Activated CD8-positive, alpha-beta memory T cell treated with anti-CD3 and anti-CD28 coated beads, Interleukin-2, amount 50 U/mL, for 24 hours (primary cell): ENCODE data around the gene TMEM100.
A peak's percentile ranks its signal among the peaks of the same experiment; 100 is the strongest.

ENCODE experiments used
- DNase-seq: peaks from one replicate; pipeline ENCODE4 v3.0.0-alpha.2; 2020; ENCODE audit errors: extremely low read depth

The TMEM100 gene

DNA sequence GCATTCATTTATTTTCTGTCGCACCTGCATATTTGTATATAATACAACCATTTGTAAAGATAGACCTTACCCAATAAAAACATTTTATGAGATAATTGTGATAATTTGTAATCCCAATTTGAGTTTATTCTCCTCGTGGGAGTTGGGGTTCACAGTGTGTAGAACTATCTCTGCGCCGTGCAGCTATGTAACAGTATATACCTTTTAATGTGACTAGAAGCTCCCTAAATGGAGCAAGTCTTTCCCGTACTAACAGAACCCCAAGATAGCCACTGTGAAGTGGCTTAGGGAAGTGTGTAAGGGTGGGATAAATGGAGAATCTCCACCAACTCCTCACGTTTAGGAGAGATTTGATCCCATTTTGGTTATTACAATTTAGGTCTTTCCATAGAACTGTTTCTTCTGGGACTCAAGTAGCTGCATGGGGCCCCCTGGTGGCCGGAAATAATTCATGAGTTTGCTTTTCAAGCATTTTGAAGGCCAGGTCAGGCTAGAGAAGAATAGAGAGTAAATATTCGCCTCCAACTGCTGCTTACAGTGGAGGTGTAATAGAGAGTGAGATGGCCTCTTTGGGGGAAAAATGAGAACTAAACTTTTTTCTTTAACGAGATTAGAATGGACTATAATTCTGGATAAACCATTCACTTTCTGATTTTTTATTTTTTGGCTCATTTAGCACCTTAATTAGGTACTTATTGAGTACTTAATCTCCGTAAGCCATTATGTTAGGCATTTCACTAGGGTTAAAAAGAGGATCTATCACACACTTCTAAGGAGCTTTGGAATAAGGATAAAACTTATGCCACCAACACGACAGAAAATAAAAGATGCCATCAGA, 4.5 kb downstream of the TMEM100 start:
- DNase-seq = peak; percentile 25

DNA sequence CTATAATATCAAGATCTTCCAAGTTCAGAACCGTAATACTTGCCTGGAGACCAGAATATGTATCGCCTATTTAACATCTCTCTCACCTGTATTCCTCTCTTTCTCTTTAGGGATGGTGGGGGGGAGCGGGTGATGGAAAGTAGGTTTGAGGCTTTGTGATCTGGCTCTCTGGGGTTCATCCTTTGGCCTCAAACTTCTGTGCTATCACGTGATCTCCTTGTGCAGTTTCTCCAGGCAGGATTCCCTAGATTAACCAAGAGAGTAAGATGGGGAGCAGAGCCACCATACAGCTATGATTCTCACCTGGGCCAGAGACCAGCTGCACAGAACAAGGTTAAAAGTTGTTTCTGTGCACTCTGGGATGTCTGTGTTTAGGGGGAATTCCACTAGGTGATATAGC, 5.2 kb downstream of the TMEM100 start:
- no peak for DNase-seq

DNA sequence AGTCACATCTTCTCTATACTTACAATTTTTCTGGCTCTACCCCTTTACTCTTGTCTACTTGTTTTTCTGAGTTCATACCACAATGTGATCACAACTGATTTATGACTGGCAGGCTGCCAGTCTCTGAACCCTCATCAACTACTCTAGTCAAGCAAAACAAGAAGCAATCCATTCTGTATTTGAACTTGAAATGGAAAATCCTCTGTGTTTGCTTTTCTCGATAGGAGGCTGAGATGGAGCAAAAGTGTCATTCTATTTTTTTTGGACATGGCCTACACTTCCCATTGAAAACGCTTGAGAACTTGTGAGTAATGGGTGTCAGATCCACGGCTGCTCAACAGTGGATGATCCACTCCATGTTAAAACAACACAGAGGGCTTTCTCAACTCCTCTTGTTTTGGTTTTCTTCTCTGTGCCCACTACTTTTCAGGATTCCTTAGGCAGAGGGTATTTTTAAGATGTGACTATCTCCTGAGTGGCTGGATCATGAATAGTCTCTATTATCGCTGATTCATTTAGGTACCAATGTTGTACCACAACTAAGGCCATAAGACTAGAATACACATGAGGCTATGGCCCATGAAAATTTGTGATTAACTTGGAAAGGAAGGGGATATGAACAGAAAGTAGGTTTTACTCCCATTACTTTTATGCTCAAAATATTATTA, 11.7 kb downstream of the TMEM100 start:
- no peak for DNase-seq

DNA sequence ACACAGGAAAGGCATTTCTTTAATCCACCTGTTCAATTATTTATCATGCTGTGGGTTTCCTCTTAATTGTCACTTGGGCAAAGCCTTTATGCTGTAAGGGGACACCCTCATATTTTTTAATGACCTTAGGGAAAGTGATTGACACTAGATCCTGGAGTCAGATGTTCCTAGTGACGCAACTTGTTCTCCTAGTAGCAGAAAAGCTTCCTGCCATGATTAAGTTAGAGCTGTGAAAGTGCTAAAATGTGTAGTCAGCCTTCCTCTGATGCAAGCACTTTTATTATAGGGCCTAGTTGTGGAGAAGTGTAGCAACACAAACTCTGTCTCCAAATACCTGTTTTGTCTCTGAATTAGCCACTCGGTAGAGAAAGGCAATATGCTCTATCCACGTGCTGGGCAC, 12.3 kb downstream of the TMEM100 start:
- no peak for DNase-seq

DNA sequence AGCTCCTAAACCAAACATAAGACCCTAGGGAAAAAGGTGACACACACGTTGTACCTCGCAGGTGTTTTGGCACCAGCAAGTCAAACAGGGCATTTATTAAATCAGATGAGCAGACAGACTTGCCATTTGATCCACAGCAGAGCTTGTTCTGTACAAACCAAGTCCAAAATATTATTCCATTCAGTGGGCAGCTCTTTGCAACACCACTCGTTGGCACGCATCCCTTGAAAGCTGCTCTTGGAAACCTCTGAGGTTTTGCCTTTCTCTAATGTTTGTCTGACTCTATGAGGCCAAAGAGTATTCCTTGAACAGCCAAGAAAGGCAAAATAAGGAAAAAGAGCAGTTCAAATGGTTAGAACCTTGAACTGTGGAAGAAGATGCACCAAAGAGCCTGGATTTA, 12.7 kb downstream of the TMEM100 start:
- no peak for DNase-seq

DNA sequence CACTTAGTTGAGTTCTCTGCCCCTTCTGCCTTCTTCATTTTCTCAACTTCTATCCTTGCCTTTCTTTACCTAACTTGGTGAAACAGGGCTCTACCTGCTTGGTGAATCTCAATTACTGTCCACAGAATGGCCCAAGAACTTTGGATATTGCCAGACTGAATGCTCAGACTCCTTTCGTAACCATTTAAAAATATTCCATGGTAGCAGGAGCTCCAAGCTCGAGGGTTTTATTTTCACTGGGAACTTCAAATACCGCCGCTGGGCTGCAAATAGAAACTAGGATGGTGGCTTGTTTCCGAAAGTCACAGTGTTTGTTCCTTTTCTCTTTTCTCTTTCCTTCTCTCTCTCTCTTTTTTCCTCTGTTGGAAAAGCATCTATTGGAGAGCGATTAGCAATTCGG, 13.2 kb downstream of the TMEM100 start:
- no peak for DNase-seq

DNA sequence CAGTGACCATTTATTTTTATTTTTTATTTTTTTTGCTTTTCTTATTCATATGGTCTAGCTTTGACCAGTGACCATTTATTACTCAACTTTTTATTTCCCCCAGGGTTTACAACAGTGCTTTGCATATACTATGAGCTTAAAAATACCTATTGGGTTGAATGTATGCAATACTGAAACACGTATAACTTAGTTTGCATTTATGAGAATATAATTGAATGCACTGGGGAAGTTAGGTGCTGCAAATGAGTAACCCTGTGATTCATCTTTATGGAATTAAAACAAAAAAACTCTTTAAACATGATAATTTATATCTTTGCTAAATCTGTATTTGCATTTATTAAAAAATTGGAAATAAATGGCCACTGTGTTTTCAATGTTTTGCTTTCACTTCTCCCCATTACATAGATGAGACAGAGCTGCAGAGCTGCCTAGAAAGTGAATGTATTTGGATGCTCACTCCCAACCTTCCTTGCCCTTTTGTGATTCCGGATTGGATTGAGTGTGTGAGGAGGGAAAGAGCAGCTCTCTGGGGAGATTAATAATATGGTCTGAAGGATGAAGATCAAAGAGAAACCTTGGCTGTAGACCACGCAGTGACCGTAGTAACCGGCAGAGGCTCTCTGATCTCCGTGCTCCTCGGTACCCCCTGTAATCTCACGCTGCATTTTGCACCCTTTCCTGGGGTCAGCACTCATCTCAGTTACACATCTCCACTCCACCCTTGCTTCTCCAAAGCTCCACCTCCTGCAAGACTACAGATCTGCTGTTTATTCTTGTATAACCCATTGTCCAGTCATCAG, 14.3 kb downstream of the TMEM100 start:
- no peak for DNase-seq

DNA sequence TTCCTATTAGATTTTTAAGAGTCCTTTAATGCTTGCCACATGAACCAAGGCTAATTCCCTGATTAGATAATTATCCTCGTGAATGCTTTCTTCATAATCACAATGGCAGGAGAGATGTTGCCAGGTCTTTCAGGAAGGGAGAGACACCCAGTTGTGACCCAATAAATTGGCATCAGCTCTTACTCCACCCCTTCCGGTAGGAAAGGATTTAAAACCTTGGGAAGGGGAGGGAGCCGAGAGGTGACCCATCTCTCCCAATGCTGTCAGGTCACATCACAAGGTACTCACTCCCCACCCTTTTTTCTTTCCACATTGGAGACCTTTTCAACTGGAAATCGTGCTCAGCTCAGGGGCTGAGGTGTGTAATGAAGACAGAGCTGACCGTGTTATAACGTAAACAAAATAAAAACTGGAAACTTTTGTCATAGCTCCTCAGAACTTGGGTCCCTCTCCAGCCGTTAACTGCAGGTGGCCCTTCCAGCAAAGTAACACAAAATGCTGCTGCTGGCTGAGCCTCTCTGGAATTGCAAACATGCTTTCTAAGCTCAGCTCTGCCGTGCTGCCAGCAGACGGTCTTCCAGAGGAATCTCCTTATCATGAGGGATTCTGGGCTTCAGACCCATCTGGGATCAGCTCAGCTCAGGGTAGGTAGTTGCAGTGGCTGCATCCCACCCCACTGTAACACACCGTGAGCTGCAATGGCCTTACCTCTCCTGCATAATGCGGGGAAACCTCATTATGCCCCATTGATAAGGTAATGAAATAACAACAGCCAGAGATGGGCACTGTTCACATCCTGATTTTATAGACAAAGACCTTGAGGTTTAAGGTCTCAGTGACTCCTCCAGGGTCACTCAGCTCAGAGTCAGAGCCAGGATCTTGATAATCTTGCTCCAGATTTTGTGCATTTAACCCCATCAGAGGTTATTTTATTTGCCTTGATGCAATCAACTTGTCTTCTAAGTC, 15.6 kb downstream of the TMEM100 start:
- no peak for DNase-seq

DNA sequence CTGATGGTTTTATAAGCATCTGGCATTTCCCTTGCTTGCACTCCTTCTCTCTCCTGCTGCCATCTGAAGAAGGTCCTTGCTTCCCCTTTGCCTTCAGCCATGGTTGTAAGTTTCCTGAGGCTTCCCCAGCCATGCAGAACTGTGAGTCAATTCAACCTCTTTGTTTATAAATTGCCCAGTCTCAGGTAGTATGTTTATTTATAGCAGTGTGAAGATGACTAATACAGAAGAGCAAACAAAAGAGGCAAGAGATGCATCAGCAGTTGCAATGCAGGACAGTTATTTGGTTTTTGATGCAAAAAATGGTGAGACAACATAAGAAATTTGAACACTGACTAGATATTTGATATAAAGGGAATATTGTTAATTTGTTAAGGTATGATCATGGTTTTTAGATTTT, 16.8 kb downstream of the TMEM100 start:
- no peak for DNase-seq

DNA sequence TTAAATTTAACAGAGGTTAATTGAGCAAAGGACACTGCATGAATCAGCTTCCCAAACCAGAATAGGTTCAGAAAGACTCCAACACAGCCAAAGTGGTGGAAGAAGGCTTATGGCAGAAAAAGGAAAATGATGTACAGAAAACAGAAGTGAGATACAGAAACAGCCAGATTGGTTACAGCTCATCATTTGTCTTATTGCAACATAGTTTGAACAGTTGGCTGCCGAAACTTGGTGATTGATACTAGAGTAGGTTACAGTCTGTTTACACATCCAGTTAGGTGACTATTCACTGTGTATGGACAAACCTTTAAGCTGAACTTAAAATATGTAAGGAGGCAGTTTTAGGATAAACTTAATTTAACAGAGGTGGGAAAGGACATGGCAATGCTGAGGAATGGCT, 18.3 kb downstream of the TMEM100 start:
- DNase-seq = no peak

DNA sequence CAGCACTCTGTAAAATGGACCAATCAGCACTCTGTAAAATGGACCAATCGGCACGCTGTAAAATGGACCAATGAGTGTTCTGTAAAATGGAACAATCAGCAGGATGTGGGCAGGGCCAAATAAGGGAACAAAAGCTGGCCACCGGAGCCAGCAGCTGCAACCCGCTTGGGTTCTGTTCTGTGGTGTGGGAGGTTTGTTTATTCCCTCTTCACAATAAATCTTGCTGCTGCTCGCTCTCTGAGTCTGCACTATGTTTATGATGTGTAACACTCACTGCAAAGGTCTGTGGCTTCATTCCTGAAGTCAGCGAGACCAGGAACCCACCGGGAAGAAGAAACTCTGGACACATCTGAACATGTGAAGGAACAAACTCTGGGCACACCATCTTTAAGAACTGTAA, 20.5 kb downstream of the TMEM100 start:
- DNase-seq = no peak

DNA sequence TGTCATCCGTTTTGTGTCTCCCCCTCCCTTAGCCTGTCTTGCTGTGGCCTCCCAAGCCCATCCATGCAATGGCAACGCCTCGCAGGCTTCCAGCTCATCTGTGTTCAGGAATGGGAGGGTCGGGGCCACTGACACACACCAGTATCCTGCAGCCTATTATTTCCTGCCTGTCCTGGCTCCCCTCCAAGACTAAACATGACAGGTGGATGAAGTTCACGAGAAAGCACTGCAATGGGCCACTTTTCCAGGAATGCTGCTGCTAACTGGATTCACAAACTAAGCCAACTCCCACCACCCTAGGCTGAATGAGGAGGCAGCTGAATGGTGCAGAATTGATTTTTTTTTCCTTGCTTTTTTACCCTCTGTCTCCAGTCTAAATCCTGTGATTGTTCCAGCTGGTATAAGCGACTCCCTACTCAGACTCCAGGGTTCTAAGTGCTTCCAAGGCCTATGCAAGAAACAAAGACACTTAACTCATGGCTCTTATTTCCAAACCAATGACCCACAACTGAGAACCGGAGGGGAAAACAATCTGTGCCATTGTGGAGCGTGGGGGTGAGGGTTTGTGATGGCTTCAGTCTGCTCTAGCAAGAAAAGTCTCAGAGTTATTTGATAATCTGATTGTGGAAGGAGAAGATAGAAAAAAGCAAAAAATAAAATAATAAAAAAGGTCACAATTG, 23.3 kb downstream of the TMEM100 start:
- no peak for DNase-seq

DNA sequence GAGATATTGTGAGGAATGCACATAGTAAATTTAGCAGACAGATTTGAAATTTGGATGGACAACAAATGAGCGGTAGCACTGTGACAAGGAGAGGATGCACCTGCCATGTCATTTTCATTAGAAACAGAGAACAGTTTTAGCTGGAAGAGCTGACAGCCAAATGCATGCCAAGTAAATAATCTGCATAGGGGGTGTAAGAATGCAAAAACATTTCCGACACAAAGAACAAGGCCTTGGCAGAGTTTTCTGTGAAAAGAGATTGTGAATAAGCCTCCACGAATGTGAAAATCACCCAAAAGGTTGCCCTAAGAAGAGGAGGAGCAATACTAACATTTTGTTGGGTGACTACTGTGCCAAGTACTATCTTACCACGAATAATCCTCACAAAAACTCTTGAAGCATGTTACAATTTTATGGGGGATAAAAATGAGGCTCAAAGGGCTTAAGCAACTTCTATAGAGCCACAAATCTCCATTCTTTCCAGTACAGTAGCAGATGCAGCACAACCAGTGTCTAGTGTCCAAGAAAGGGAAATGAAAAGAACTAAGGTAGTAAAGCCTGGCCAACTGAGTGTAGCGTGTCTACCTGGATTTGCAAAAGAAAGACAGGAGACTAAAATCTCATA, 28.3 kb downstream of the TMEM100 start:
- no peak for DNase-seq

DNA sequence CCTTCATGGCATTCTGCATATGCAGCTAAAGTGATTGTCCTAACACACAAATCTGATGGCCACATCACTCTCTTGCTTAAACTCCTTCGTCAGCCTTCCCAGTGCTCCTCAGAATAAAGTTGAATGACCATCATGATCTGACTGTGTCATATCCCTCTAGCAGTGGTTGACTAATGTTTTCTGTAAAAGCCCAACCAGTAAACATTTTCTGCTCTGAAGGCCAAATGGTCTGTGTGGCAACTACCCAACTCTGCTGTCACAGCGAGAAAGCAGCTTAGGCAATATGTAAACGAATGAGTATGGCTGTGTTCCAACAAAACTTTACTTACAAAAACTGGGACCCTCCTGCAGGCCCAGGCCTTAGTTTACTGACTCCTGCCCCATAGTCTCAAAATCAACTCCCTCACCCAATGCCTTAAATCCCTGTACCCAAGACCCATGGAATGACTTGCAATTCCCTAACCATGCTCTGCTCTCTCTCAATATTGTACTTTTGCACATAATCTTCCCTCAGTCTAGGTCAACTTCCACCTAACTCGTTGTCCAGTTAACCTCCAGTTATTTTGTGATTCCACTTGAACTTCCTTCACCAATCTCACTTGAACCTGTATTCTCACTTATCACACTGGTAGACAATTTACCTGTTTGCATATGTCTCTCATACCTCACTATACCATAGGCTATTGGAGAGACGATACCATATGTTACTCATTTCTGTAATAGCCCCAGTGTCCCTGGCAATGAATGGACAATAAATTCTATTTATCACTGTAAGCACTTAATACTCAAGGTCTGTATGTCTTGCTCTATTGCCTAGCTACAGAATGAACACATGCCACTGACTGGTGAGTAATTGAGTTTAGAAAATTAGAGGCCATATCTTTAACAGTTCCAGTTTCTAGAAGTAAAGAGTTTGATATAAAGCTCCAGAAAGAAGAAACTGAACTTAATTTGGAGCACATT, 29.1 kb downstream of the TMEM100 start:
- DNase-seq = no peak

DNA sequence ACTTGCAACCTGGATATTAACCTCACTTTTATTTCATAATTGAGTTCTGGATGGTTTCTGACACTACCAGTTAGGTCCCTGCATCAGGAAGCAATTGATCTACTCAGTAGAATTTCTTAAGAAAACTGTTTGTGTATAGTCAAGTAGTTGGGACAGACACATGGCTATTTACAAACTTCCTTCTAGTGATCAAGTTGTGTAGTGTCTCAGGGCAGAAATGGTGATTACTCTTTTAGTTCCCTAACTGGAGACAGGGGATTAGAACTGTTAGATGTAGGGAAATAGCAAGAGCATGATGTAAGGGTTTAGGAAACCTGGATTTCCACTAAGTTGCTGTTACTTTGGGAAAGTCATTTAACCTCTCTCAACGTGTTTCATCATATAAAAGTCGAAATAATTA, 30.4 kb downstream of the TMEM100 start:
- no peak for DNase-seq

DNA sequence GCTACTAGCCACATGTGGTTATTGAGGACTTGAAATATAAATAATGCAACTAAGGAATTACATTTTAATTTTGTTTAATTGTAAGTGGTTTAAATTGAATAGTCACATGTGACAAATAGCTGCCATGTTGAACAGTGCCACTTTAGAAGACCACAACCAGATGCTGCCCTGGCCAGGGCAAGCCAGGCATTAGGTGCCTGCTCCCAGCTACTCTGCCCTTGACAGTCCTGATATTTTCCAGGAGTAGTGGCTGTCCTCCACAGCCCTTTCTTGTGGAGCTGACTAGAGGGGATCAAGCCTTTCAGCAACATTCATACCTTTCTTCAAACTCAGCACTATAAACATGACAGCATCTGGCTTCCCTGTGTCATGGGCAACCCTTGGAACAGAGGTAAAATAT, 31.0 kb downstream of the TMEM100 start:
- DNase-seq = no peak

DNA sequence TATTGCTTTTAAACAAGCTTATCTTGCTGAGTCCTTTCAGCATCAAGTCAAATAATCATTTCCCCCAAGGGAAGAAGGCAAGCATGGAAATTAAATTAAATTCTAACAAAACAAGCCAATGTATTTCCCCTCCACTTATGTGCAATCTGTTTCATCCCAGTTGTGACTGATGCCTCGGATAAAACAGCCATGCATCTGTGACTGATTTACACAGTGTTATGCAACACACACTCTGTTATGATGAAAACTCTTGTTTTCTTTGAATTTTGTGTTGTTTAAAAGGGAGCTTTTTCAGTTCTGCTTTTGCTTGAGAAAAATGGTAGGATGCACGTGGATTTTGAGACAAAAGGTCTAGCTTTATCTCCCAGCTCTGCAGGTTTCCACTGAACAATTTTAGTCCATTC, 32.6 kb downstream of the TMEM100 start:
- DNase-seq = no peak

DNA sequence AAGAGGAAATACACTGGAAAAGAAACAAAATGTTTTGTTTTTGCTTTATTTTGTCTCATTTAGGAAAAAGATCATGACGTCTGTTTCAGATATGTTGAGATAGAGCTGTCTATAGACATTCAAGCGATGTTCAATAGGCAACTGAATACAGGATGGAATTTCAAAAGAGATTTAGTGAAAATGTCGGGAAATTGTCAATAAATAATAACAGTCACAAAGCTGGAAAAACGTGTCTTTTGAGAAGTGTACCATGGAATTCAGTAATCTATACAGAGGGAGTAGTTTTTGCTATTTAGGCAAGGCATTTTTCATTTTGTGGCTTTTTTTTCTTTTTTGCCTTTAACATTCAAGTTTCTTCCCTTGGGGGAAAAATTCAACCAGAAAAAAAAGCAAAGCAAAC, 33.0 kb downstream of the TMEM100 start:
- DNase-seq = no peak

DNA sequence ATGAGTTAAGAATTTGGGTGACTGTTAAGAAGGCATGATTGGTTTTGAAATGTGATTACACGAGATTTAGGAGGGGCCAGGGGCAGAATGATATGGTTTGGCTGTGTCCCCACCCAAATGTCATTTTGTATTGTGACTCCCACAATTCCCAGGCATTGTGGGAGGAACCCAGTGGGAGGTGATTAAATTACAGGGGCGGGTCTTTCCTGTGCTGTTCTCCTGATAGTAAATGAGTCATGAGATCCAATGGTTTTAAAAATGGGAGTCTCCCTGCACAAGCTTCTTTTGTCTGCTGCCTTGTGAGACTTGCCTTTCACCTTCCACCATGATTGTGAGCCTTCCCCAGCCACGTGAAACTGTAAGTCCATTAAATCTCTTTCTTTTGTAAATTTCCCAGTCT, 34.6 kb downstream of the TMEM100 start:
- DNase-seq = no peak
